Right cardiac atrium (tissue), 5 donors: ENCODE results near the gene HSD17B14. TPM values are rescaled to one million over a fixed set of nuclear protein-coding genes. Genes with fewer than 3 reads are reported as not detected.
"Not testable (repeated sequence)": the region's sequence is repeated elsewhere in the genome, so short reads cannot be mapped to it uniquely, and the experiment has no call there.

ENCODE experiments used
- ATAC-seq, 2 donors: fragments of 200-7000 bp; cut with Tn5 transposase; one replicate each; pipeline versions ENCODE4 v1.8.0 to v1.9.1; 2020; ENCODE audit warnings: moderate library complexity in 2 of 2, mild to moderate bottlenecking in 1 of 2
- DNase-seq, 3 donors: peaks; one replicate each; pipeline ENCODE4 v3.0.0-alpha.2; 2020
- H3K27ac ChIP-seq: one replicate; pipeline ENCODE4 v1.5.1; 2013; ENCODE audit warnings: mild to moderate bottlenecking, low read length, control low read depth, moderate library complexity
- H3K27me3 ChIP-seq: one replicate; pipeline ENCODE4 v1.6.1; 2013; ENCODE audit not compliant: control insufficient read depth, insufficient read depth
- H3K4me1 ChIP-seq: one replicate; pipeline ENCODE4 v1.6.1; 2013; ENCODE audit warnings: low read length; ENCODE audit not compliant: control insufficient read depth, insufficient read depth
- H3K4me3 ChIP-seq: one replicate; pipeline ENCODE4 v1.5.1; 2013; ENCODE audit warnings: low read length, control low read depth
- H3K9me3 ChIP-seq: one replicate; pipeline ENCODE4 v1.6.1; 2013; ENCODE audit warnings: low read length; ENCODE audit not compliant: control insufficient read depth
- WGBS: extraction: QIAGEN DNeasy Blood & Tissue Kit; methylation state at CpG from one replicate; pipeline ENCODE4 v1.1.7; 2013; 5-methylcytosine and 5-hydroxymethylcytosine counted together
- intact Hi-C, 4 donors: fragments of 100-400 bp; cut with DNase I; formaldehyde crosslinking; loops; one replicate each; pipeline versions ENCODE4 v1.11.0 to v1.14.0; 2022 to 2023
- polyA plus RNA-seq: library from polyadenylated mRNA; stranded (reverse); fragments of 200-250 nt; gene quantifications from one replicate; pipeline ENCODE4 v1.2.3, GENCODE V29; 2013
- total RNA-seq, 4 donors: library from RNA; stranded (reverse); fragmentation: NEBNext Ultra II Directional; extraction: Animal tissue kit (Norgen Biotek cat#: 25700); gene quantifications; one replicate each; pipeline ENCODE4 v1.2.1, GENCODE V29; 2021
- donor health status: healthy with polysubstance abuse.
- donor health status: DM: no; HTN: yes; CAD: no.
- donor health status: DM: no; HTN: no; CAD: no.
- donor health status: DM: no; HTN: yes; CAD: no; lungs with severe emphysema.
- donor health status: DM: yes; HTN: yes; CAD: no.

Gene HSD17B14
- total and polyA plus RNA-seq, 5 donors = 4.0 to 7.6 (median 4.9) TPM

- no peak overlapping the region for H3K4me3 ChIP-seq
- no peak overlapping the region for H3K27ac ChIP-seq
- H3K4me1 ChIP-seq = peaks cover 2% of the 10 kb centered on the region
- H3K27me3 ChIP-seq = no peaks in the 10 kb centered on the region
- 52% methylated on average over 1 of the region's 1 CpG for WGBS
- DNase-seq (no peak), ATAC-seq (no peak)
- intact Hi-C loops = no loop called here
- no peaks in the 10 kb centered on the region for H3K9me3 ChIP-seq
These were observed 56.7 kb downstream of the HSD17B14 start for GRCh38 chr19:48779636-48780035.

- no peaks in the 10 kb centered on the region for H3K27me3 ChIP-seq
- ATAC-seq = no peak
- no peak overlapping the region for H3K27ac ChIP-seq
- 93% methylated on average over 12 of the region's 12 CpGs for WGBS
- no peak for DNase-seq
- peaks cover 2% of the 10 kb centered on the region for H3K4me1 ChIP-seq
- intact Hi-C loops = no loop called here
- H3K9me3 ChIP-seq = no peaks in the 10 kb centered on the region
- no peak overlapping the region for H3K4me3 ChIP-seq
These were observed 58.6 kb downstream of the HSD17B14 start for GRCh38 chr19:48777720-48778119.

GRCh38 chr19:48777139-48777538, 59.2 kb downstream of the HSD17B14 start:
- ATAC-seq (no peak), DNase-seq (no peak)
- peaks cover 2% of the 10 kb centered on the region for H3K4me1 ChIP-seq
- H3K9me3 ChIP-seq = no peaks in the 10 kb centered on the region
- H3K4me3 ChIP-seq = no peak overlapping the region
- H3K27me3 ChIP-seq = no peaks in the 10 kb centered on the region
- no peak overlapping the region for H3K27ac ChIP-seq
- 86% methylated on average over 5 of the region's 5 CpGs for WGBS
- intact Hi-C loops = no loop called here

GRCh38 chr19:48772503-48772953, 63.8 kb downstream of the HSD17B14 start:
- peak; percentile 47 to 56 for ATAC-seq
- DNase-seq = peak in 1 of 3 donors; percentile 65

GRCh38 chr19:48770734-48771472, 65.4 kb downstream of the HSD17B14 start:
- H3K4me1 ChIP-seq = no peaks in the 10 kb centered on the region
- H3K9me3 ChIP-seq = no peaks in the 10 kb centered on the region
- no peak overlapping the region for H3K27ac ChIP-seq
- intact Hi-C loops = no loop called here
- ATAC-seq (no peak), DNase-seq (no peak)
- no peak overlapping the region for H3K4me3 ChIP-seq
- no peaks in the 10 kb centered on the region for H3K27me3 ChIP-seq
- WGBS = 77% methylated on average over 20 of the region's 20 CpGs

More at GRCh38 chr19:48772503-48772953, 63.8 kb downstream of the HSD17B14 start:
- H3K9me3 ChIP-seq = no peaks in the 10 kb centered on the region
- no peaks in the 10 kb centered on the region for H3K27me3 ChIP-seq
- no peak overlapping the region for H3K4me3 ChIP-seq
- WGBS = 43% methylated on average over 13 of the region's 13 CpGs
- intact Hi-C loops = no loop called here
- H3K27ac ChIP-seq = no peak overlapping the region
- H3K4me1 ChIP-seq = no peaks in the 10 kb centered on the region

- WGBS = 84% methylated on average over 7 of the region's 7 CpGs
- Histone ChIP-seq H3K27ac (no peak overlapping the region), H3K9me3 (no peaks in the 10 kb centered on the region), H3K4me3 (no peak overlapping the region), H3K4me1 (no peaks in the 10 kb centered on the region), H3K27me3 (no peaks in the 10 kb centered on the region)
- intact Hi-C loops = no loop called here
- ATAC-seq (no peak), DNase-seq (no peak)
These were observed 66.0 kb downstream of the HSD17B14 start for GRCh38 chr19:48770266-48770665.

- H3K4me1 ChIP-seq = no peaks in the 10 kb centered on the region
- WGBS = 82% methylated on average over 11 of the region's 11 CpGs
- no peak overlapping the region for H3K27ac ChIP-seq
- DNase-seq (no peak), ATAC-seq (no peak)
- no peaks in the 10 kb centered on the region for H3K27me3 ChIP-seq
- H3K4me3 ChIP-seq = no peak overlapping the region
- no peaks in the 10 kb centered on the region for H3K9me3 ChIP-seq
- intact Hi-C loops = no loop called here
These were observed 67.1 kb downstream of the HSD17B14 start for GRCh38 chr19:48768994-48769713.

GRCh38 chr19:48768171-48768753, 68.0 kb downstream of the HSD17B14 start:
- H3K4me3 ChIP-seq, DNase-seq, intact Hi-C loops, H3K27me3 ChIP-seq, H3K27ac ChIP-seq, ATAC-seq, H3K9me3 ChIP-seq, H3K4me1 ChIP-seq: not testable (repeated sequence)
- WGBS = 37% methylated on average over 6 of the region's 6 CpGs

GRCh38 chr19:48765816-48766215, 70.5 kb downstream of the HSD17B14 start:
- ATAC-seq, H3K27ac ChIP-seq, H3K4me1 ChIP-seq, H3K27me3 ChIP-seq, DNase-seq, intact Hi-C loops, H3K9me3 ChIP-seq, H3K4me3 ChIP-seq: not testable (repeated sequence)
- 29% methylated on average over 5 of the region's 5 CpGs for WGBS
